Measurements from ENCODE around the gene GCNT1.
"Not testable (repeated sequence)": the region's sequence is repeated elsewhere in the genome, so short reads cannot be mapped to it uniquely, and the experiment has no call there.

GCNT1 gene

DNA sequence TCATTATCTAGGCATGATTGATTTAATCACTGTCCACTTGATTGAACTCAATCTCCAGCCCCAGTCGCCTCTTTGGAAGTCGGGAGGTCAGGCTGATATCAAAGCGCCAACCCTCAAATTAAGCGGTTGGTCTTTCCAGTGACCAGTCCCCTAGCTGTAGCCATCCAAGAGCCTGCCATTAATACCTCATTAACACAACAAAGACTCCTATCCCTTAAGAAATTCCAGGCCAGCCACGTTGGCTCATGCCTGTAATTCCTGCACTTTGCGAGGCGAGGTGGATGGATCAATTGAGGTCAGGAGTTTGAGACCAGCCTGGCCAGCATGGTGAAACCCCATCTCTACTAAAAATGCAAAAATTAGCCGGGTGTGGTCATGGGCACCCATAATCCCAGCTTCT, 27.4 kb upstream of the GCNT1 start:
- DNase-seq (ENCODE audit: low read depth) = no peak
- TF ChIP-seq, protein P1, sequence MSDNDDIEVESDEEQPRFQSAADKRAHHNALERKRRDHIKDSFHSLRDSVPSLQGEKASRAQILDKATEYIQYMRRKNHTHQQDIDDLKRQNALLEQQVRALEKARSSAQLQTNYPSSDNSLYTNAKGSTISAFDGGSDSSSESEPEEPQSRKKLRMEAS (IDR thresholded peaks at IDR 0.05; ENCODE audit: low read depth, low read length) = no peak
- TF ChIP-seq, protein P2, sequence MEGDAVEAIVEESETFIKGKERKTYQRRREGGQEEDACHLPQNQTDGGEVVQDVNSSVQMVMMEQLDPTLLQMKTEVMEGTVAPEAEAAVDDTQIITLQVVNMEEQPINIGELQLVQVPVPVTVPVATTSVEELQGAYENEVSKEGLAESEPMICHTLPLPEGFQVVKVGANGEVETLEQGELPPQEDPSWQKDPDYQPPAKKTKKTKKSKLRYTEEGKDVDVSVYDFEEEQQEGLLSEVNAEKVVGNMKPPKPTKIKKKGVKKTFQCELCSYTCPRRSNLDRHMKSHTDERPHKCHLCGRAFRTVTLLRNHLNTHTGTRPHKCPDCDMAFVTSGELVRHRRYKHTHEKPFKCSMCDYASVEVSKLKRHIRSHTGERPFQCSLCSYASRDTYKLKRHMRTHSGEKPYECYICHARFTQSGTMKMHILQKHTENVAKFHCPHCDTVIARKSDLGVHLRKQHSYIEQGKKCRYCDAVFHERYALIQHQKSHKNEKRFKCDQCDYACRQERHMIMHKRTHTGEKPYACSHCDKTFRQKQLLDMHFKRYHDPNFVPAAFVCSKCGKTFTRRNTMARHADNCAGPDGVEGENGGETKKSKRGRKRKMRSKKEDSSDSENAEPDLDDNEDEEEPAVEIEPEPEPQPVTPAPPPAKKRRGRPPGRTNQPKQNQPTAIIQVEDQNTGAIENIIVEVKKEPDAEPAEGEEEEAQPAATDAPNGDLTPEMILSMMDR (IDR thresholded peaks at IDR 0.05; ENCODE audit: low read depth, low read length) = no peak
- TF ChIP-seq MYC (IDR thresholded peaks at IDR 0.05; ENCODE audit: low read depth, low read length) (no peak), POLR2A (IDR thresholded peaks at IDR 0.05; ENCODE audit: extremely low read depth, insufficient read length) (no peak)

DNA sequence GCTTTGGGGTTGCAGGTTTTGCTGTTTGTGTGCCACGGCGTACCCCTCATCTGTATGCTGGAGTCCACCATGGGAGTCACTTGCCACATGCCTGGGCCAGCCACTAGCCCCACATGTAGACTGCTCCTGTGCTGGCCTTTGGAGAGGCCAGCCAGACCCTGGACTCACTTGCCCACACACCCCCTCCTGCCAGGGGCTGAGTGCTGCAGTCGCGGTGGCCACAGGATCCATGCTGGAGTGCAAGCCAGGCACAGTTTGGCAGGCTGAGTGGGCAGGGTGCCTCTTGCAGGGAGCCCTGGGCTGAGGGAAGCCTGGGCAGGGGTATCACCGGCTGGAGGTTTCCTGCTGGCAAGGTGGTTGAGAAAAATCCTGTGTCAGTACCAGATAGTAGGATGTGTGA, 25.6 kb upstream of the GCNT1 start:
- no peak for DNase-seq (ENCODE audit: low read depth)
- TF ChIP-seq, protein P1 (IDR thresholded peaks at IDR 0.05; ENCODE audit: low read depth, low read length) = no peak
- no peak for TF ChIP-seq POLR2A (IDR thresholded peaks at IDR 0.05; ENCODE audit: extremely low read depth, insufficient read length)
- TF ChIP-seq, protein P2 (IDR thresholded peaks at IDR 0.05; ENCODE audit: low read depth, low read length) = no peak
- no peak overlapping the region for H3K4me3 ChIP-seq (ENCODE audit: low read depth, low read length)

More for the DNA sequence above, 27.4 kb upstream of the GCNT1 start:
- no peak overlapping the region for H3K4me3 ChIP-seq (ENCODE audit: low read depth, low read length)

DNA sequence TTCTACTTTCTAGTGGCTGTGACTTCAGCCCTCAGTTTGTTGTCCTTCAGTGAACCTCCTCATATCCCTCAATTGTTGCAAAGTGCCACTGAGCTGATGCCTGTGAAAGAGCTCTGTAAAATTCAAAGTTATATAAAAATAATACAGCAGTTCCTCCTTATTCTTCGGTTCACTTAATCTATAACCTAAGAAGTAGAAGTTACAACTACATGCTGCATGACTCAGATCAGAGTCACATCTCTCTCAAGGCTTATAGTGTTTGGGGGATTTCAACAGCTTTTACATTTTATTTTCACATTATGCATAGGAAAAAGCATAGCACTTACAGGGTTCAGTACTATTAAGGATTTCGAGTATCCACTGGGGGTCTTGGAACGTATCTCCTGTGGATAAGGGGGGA, 25.1 kb upstream of the GCNT1 start:
- DNase-seq (ENCODE audit: low read depth) = no peak
- no peak for TF ChIP-seq MYC (IDR thresholded peaks at IDR 0.05; ENCODE audit: low read depth, low read length)
- TF ChIP-seq, protein P2 (IDR thresholded peaks at IDR 0.05; ENCODE audit: low read depth, low read length) = no peak
- no peak for TF ChIP-seq POLR2A (IDR thresholded peaks at IDR 0.05; ENCODE audit: extremely low read depth, insufficient read length)
- TF ChIP-seq, protein P1 (IDR thresholded peaks at IDR 0.05; ENCODE audit: low read depth, low read length) = no peak
- H3K4me3 ChIP-seq (ENCODE audit: low read depth, low read length) = no peak overlapping the region

DNA sequence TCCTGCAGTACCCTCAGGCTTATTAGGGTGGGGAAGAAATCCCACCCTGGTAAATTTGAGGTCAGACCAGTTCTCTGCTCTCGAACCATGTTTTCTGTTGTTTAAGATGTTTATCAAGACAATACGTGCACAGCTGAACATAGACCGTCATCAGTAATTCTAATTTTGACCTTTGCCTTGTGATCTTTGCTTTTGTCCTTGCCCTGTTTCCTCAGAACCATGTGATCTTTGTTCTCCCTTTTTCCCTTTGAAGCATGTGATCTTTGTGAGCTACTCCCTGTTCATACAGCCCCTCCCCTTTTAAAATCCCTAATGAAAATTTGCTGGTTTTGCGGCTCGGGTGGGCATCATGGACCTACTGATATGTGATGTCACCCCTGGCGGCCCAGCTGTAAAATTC, 24.1 kb upstream of the GCNT1 start:
- H3K4me3 ChIP-seq (ENCODE audit: low read depth, low read length); DNase-seq (ENCODE audit: low read depth): not testable (repeated sequence)

DNA sequence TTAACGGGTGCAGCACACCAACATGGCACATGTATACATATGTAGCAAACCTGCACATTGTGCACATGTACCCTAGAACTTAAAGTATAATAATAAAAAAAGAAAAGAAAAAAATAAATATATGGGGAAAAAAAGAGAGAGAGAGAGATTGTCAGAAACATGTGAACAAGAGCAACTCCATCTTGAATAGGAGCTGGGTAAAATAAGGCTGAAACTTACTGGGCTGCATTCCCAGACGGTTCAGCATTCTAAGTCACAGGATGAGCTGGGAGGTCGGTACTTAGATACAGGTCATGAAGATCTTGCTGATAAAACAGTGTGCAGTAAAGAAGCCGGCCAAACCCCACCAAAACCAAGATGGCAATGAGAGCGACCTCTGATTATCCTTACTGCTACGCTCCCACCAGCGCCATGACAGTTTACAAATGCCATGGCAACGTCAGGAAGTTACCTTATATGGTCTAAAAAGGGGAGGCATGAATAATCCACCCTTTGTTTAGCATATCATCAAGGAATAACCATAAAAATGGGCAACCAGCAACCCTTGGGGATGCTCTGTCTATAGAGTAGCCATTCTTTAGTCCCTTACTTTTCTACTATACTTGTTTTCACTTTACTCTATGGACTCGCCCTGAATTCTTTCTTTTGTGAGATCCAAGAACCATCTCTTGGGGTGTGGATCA, 21.8 kb upstream of the GCNT1 start:
- not testable (repeated sequence) for DNase-seq (ENCODE audit: low read depth); H3K4me3 ChIP-seq (ENCODE audit: low read depth, low read length)

DNA sequence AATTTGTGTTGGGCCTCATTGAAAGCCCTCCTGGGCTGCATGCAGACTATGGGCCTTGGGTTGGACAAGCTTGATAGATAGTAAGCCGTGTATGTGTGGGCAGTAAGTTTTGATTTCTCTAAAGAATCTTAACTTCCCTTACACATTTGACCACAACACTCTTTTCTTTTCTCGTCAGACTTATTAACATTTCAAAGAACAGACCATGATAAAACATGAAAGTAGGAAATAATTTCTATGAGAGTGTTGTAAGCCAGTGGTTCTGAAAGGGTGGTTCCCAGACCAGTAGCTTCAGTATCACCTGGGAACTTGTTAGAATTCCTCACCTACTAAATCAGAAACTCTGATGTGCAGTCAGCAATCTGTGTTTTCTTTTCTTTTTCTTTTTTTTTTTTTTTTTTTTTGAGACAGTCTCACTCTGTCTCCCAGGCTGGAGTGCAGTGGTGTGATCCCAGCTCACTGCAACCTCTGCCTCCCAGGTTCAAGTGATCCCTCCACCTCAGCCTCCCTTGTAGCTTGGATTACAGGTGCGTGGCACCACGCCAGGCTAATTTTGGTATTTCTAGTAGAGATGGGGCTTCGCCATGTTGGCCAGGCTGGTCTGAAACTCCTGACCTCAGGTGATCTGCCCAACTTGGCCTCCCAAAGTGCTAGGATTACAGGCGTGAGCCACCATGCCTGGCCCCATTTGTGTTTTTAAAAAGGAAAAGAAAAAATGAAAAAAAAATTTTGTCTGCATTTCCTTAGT, 20.0 kb upstream of the GCNT1 start:
- no peak for DNase-seq (ENCODE audit: low read depth)
- no peak overlapping the region for H3K4me3 ChIP-seq (ENCODE audit: low read depth, low read length)
- TF ChIP-seq POLR2A (IDR thresholded peaks at IDR 0.05; ENCODE audit: extremely low read depth, insufficient read length) (no peak), MYC (IDR thresholded peaks at IDR 0.05; ENCODE audit: low read depth, low read length) (no peak)
- TF ChIP-seq, protein P1 (IDR thresholded peaks at IDR 0.05; ENCODE audit: low read depth, low read length) = no peak
- TF ChIP-seq, protein P2 (IDR thresholded peaks at IDR 0.05; ENCODE audit: low read depth, low read length) = no peak

Measured in NB4 (cell line).